Transverse colon (tissue), 4 donors: ENCODE data around the gene BBX. TPM values are rescaled to one million over a fixed set of nuclear protein-coding genes. Genes with fewer than 3 reads are reported as not detected.

Source experiments
- DNase-seq: peaks from one replicate; pipeline ENCODE4 v3.0.0-alpha.2; 2019
- H3K27ac ChIP-seq, 4 donors: fragments of 200-600 bp; sonication (generic); 2 replicates each; pipeline ENCODE4 v1.5.1; 2016 to 2018; ENCODE audit warnings: inconsistent platforms in 4 of 4
- H3K27me3 ChIP-seq: fragments of 200-600 bp; sonication (generic); 2 replicates; pipeline ENCODE4 v1.5.1; 2017; ENCODE audit warnings: inconsistent platforms
- H3K36me3 ChIP-seq, 4 donors: fragments of 200-600 bp; sonication (generic); 2 replicates each; pipeline ENCODE4 v1.5.1; 2017 to 2019; ENCODE audit warnings: inconsistent platforms in 4 of 4
- H3K4me1 ChIP-seq, 4 donors: fragments of 200-600 bp; sonication (generic); 2 replicates each; pipeline ENCODE4 v1.5.1; 2017 to 2020; ENCODE audit warnings: inconsistent platforms in 4 of 4
- H3K4me3 ChIP-seq, 4 donors: fragments of 200-600 bp; sonication (generic); 1 replicate in 1 of 4; 2 replicates in 3 of 4; pipeline versions ENCODE4 v1.5.1 to v1.6.1; 2017 to 2019; ENCODE audit warnings: inconsistent platforms in 4 of 4
- H3K9me3 ChIP-seq, 2 donors: fragments of 200-600 bp; sonication (generic); 2 replicates each; pipeline ENCODE4 v1.5.1; 2017 to 2019; ENCODE audit warnings: inconsistent platforms in 2 of 2
- CTCF ChIP-seq, 5 experiments: fragments of 200-600 bp in 3 of 5; fragments of 450-650 bp in 2 of 5; sonication (generic) in 3 of 5; IDR thresholded peaks; 1 replicate in 2 of 5; 2 replicates in 3 of 5; pipeline ENCODE4 v1.5.1; 2016 to 2017; ENCODE audit warnings: antibody characterized with exemption in 5 of 5, inconsistent platforms in 3 of 5, mild to moderate bottlenecking in 2 of 5, moderate library complexity in 1 of 5
- EP300 ChIP-seq: sonication (generic); formaldehyde crosslinking; IDR thresholded peaks from one replicate; pipeline ENCODE4 v1.6.1; 2017; ENCODE audit warnings: antibody characterized with exemption, low read depth
- POLR2A ChIP-seq: fragments of 450-650 bp; IDR thresholded peaks from one replicate; pipeline ENCODE4 v1.6.1; 2016; ENCODE audit warnings: antibody characterized with exemption, mild to moderate bottlenecking, moderate library complexity
- POLR2AphosphoS5 ChIP-seq, 3 donors: sonication (generic); formaldehyde crosslinking; IDR thresholded peaks; one replicate each; pipeline ENCODE4 v1.6.1; 2016; ENCODE audit warnings: antibody characterized with exemption in 3 of 3
- WGBS, 2 donors: methylation state at CpG; one replicate each; pipeline ENCODE4 v1.1.5; 2018; ENCODE audit warnings: low coverage in 1 of 2; 5-methylcytosine and 5-hydroxymethylcytosine counted together
- in situ Hi-C, 4 donors: fragments of 200-750 bp; cut with MboI; loops; one replicate each; pipeline versions ENCODE4 v1.15.0 to v1.15.1; 2017; ENCODE audit warnings: low sequenced_read_pairs in 3 of 4, low pct_ligation_motif_present in 1 of 4, low pct_unique_long_range_greater_than_20kb in 1 of 4
- intact Hi-C: fragments of 100-400 bp; cut with DNase I; formaldehyde crosslinking; loops from one replicate; pipeline ENCODE4 v1.15.1; 2023; ENCODE audit warnings: low total_unique reads
- total RNA-seq, 4 donors: library from RNA; depleted of rRNA; stranded (reverse); fragments of >200 nt; gene quantifications; one replicate each; pipeline ENCODE4 v1.1.0, GENCODE V29; 2016

Gene BBX
- total RNA-seq, 4 donors from 2014 or later, result 22.5 to 39.6 (median 33.1) TPM

- 0% methylated on average over 24 of the region's 27 CpGs; no CpG with 5 or more reads in 1 of the 2 donors for WGBS, 2 donors
These were observed 452 bp downstream of the BBX start for GRCh38 chr3:107523289-107523538.

GRCh38 chr3:107523539-107524325 is 970 bp downstream of the BBX start:
- Histone ChIP-seq H3K27ac (peak overlapping the region; percentile 93 to 99 (median 96)), H3K27me3 (no peaks in the 10 kb centered on the region), H3K9me3 (no peaks in the 10 kb centered on the region), H3K36me3 (no peaks in the 10 kb centered on the region), H3K4me3 (peak overlapping the region; percentile 61 to 94 (median 81)), H3K4me1 (peaks cover 6 to 14% (median 7%) of the 10 kb centered on the region in 4 donors)
- intact Hi-C loops (loop anchor here (5.0 kb wide), 1 partner anchor 91 kb away; no protein-coding TSS in a partner anchor), in situ Hi-C loops (no loop called here)
- DNase-seq, result peak; percentile 61
- TF ChIP-seq POLR2A (peak; percentile 28), POLR2AphosphoS5 (IDR thresholded peaks at IDR 0.05) (no peak)
- WGBS, 2 donors, result 0 to 3% methylated on average over 5 to 40 of the region's 40 CpGs

More at GRCh38 chr3:107523289-107523538, 452 bp downstream of the BBX start:
- Histone ChIP-seq H3K27me3 (no peaks in the 10 kb centered on the region), H3K27ac (peak overlapping the region; percentile 93 to 99 (median 96)), H3K36me3 (no peaks in the 10 kb centered on the region), H3K4me1 (peaks cover 6 to 14% (median 7%) of the 10 kb centered on the region in 4 donors), H3K9me3 (no peaks in the 10 kb centered on the region), H3K4me3 (peak overlapping the region; percentile 61 to 94 (median 81))
- no peak for DNase-seq
- intact Hi-C loops (loop anchor here (5.0 kb wide), 1 partner anchor 91 kb away; no protein-coding TSS in a partner anchor), in situ Hi-C loops (no loop called here)
- TF ChIP-seq POLR2A (no peak), POLR2AphosphoS5 (IDR thresholded peaks at IDR 0.05) (no peak), CTCF (IDR thresholded peaks at IDR 0.05) (no peak), EP300 (no peak)

- no peaks in the 10 kb centered on the region for H3K27me3 ChIP-seq
- H3K36me3 ChIP-seq, result no peaks in the 10 kb centered on the region
- intact Hi-C loops, result loop anchor here (5.0 kb wide), 1 partner anchor 92 kb away; no protein-coding TSS in a partner anchor
- H3K9me3 ChIP-seq, result no peaks in the 10 kb centered on the region
- no peak for TF ChIP-seq CTCF (IDR thresholded peaks at IDR 0.05)
- TF ChIP-seq EP300, result no peak
- no peak for TF ChIP-seq POLR2AphosphoS5 (IDR thresholded peaks at IDR 0.05)
- no peak for TF ChIP-seq POLR2A
- peaks cover 6 to 14% (median 7%) of the 10 kb centered on the region in 4 donors for H3K4me1 ChIP-seq
- H3K4me3 ChIP-seq, result peak overlapping the region; percentile 61 to 94 (median 81)
- WGBS, 2 donors, result 0% methylated on average over 10 to 17 of the region's 18 CpGs
- DNase-seq, result no peak
- in situ Hi-C loops, result no loop called here
- peak overlapping the region; percentile 93 to 99 (median 96) for H3K27ac ChIP-seq
These were observed 1.6 kb downstream of the BBX start for GRCh38 chr3:107524326-107524840.

- Histone ChIP-seq H3K27me3 (no peaks in the 10 kb centered on the region), H3K27ac (peak overlapping the region; percentile 93 to 99 (median 96)), H3K9me3 (no peaks in the 10 kb centered on the region), H3K4me1 (peaks cover 6 to 14% (median 7%) of the 10 kb centered on the region in 4 donors), H3K4me3 (peak overlapping the region; percentile 61 to 94 (median 81)), H3K36me3 (no peaks in the 10 kb centered on the region)
- intact Hi-C loops (loop anchor here (5.0 kb wide), 1 partner anchor 93 kb away; no protein-coding TSS in a partner anchor), in situ Hi-C loops (no loop called here)
- peak; percentile 51 for DNase-seq
- WGBS, 2 donors, result 1% methylated on average over 45 of the region's 70 CpGs; no CpG with 5 or more reads in 1 of the 2 donors
- no peak for TF ChIP-seq EP300
- no peak for TF ChIP-seq POLR2AphosphoS5 (IDR thresholded peaks at IDR 0.05)
- TF ChIP-seq CTCF (IDR thresholded peaks at IDR 0.05), result no peak
These were observed 2.3 kb downstream of the BBX start for GRCh38 chr3:107524841-107525643.
